Measurements from ENCODE around the gene RAPGEF1. TPM values are rescaled to one million over a fixed set of nuclear protein-coding genes. Genes with fewer than 3 reads are reported as not detected.
A peak's percentile ranks its signal among the peaks of the same experiment; 100 is the strongest.

The RAPGEF1 gene
- total and polyA plus RNA-seq, 9 of the 15 experiments (the other 6 are each of a cell fraction or from before 2014, with no cell fraction given): 0.06 to 44.1 (median 19.9) TPM

- Histone ChIP-seq H3K27me3 (ENCODE audit: control insufficient read depth in 2 of 2, insufficient read depth in 2 of 2, low read length in 2 of 2) (peaks cover 0 to 6% of the 10 kb centered on the region in 2 experiments; a peak in 1 of 5 replicates), H3K27ac (ENCODE audit: extremely low read depth, low read depth, low read length) (no peak overlapping the region), H2AFZ (ENCODE audit: low read depth, low read length) (no peak overlapping the region), H3K4me2 (ENCODE audit: insufficient read depth, low read length) (no peak overlapping the region), H3K9me1 (ENCODE audit: control insufficient read depth, insufficient read depth, low read length) (no peaks in the 10 kb centered on the region), H3K9ac (ENCODE audit: insufficient read depth in 1 of 2, low read depth in 2 of 2, low read length in 2 of 2) (no peak overlapping the region), H4K20me1 (replicated peaks; ENCODE audit: control insufficient read depth, insufficient read depth, low read length) (no peaks in the 10 kb centered on the region; the same call in 1 of the 2 replicates), H3K36me3 (ENCODE audit: control insufficient read depth, insufficient read depth, low read length) (no peaks in the 10 kb centered on the region), H3K4me3 (no peak overlapping the region), H3K9me3 (replicated peaks; ENCODE audit: control insufficient read depth, insufficient read depth, low read depth, low read length) (no peaks in the 10 kb centered on the region), H3K4me1 (replicated peaks in 1 of 2; ENCODE audit: control insufficient read depth in 2 of 2, insufficient read depth in 2 of 2, low read length in 2 of 2) (peaks cover 3 to 15% of the 10 kb centered on the region in 2 experiments; a peak in 3 of 5 replicates), H3K79me2 (ENCODE audit: control insufficient read depth, insufficient read depth, low read length) (peaks cover 3% of the 10 kb centered on the region)
- 22% methylated on average over 9 of the region's 9 CpGs for WGBS (ENCODE audit: insufficient coverage, low coverage, missing lambda C conversion rate)
- 0 out of 3 replicates have a peak, but pooled peaks have one; percentile 12 for ATAC-seq
- in situ Hi-C loops (cut with MboI): loop anchor here (5.0 to 10.0 kb wide), 3 partner anchors 152 to 387 kb away; no protein-coding TSS in a partner anchor
- DNase-seq (ENCODE audit: extremely low read depth in 1 of 4, low spot score in 3 of 4): no peak
- no TSS peak for BruUV-seq (replicated peaks)
- ChIA-PET CTCF (ENCODE audit: low intra/inter-chr PET ratio) (interaction anchor here (1.3 kb wide), 1 partner anchor 153 kb away, joined by 5 read pairs; no protein-coding TSS in a partner anchor), POLR2A (interaction anchor here (0.5 to 1.4 kb wide), 11 partner anchors 9 to 518 kb away, joined by 3 to 10 read pairs (median 3); no protein-coding TSS in a partner anchor)
- FAIRE-seq: no peak
- intact Hi-C loops (cut with micrococcal nuclease): loop anchor here (10.0 kb wide), 1 partner anchor 239 kb away; the partner anchor contains the start of gene POMT1
- TF ChIP-seq USF2 (CRISPR knock-in tag; IDR thresholded peaks at IDR 0.05) (peak; percentile 54), SP1 (CRISPR knock-in tag; IDR thresholded peaks at IDR 0.05) (no peak), MLX (CRISPR knock-in tag; conservative IDR thresholded peaks at IDR 0.05) (no peak), TFE3 (CRISPR knock-in tag; IDR thresholded peaks at IDR 0.05) (peak; percentile 68), ZNF766 (CRISPR knock-in tag; conservative IDR thresholded peaks at IDR 0.05) (no peak), ATF2 (CRISPR knock-in tag; IDR thresholded peaks at IDR 0.05) (no peak), PRPF4 (IDR thresholded peaks at IDR 0.05; ENCODE audit: insufficient read depth, low read depth, low read length, poor library complexity, severe bottlenecking) (no peak), CEBPG (CRISPR knock-in tag; IDR thresholded peaks at IDR 0.05) (no peak), CEBPG (tag; conservative IDR thresholded peaks at IDR 0.05 in 1 of 2, IDR thresholded peaks at IDR 0.05 in 1 of 2) (peak; percentile 10 to 41; a peak in 2 of 4 replicates), PYGO2 (tag; IDR thresholded peaks at IDR 0.05) (no peak), ZNF41 (CRISPR knock-in tag; conservative IDR thresholded peaks at IDR 0.05) (no peak), USF1 (CRISPR knock-in tag; IDR thresholded peaks at IDR 0.05) (peak; percentile 19; the same call in 1 of the 2 replicates), RAD51 (IDR thresholded peaks at IDR 0.05; ENCODE audit: borderline replicate concordance, low read depth) (peak; percentile 63), CBFA2T2 (conservative IDR thresholded peaks at IDR 0.05) (peak; percentile 23; the same call in 1 of the 2 replicates)
Measured at GRCh38 chr9:131744171-131744719, 4.4 kb upstream of the RAPGEF1 start.
